T-helper 2 cell (primary cell): Measurements from ENCODE around the gene PRSS35.
"Not testable (repeated sequence)": the region's sequence is repeated elsewhere in the genome, so short reads cannot be mapped to it uniquely, and the experiment has no call there.

Source experiments
- DNase-seq, 5 experiments: peaks; one replicate each; pipeline versions ENCODE4 v3.0.0 to v3.0.0-alpha.2; 2012 to 2022

Gene PRSS35

GRCh38 chr6:83518816-83519480 is 6.6 kb downstream of the PRSS35 start:
- no peak for DNase-seq

- DNase-seq = peak in 4 of 5 experiments; percentile 9 to 34 (median 20)
Observed at GRCh38 chr6:83536034-83536646, 23.8 kb downstream of the PRSS35 start.

GRCh38 chr6:83536647-83537589 is 24.6 kb downstream of the PRSS35 start:
- DNase-seq = no peak

GRCh38 chr6:83539678-83540077 is 27.3 kb downstream of the PRSS35 start:
- DNase-seq = no peak

GRCh38 chr6:83546636-83547035 is 34.3 kb downstream of the PRSS35 start:
- peak in 2 of 5 experiments; percentile 37 to 50 for DNase-seq

GRCh38 chr6:83550482-83550881 is 38.1 kb downstream of the PRSS35 start:
- DNase-seq = not testable (repeated sequence)

- not testable (repeated sequence) for DNase-seq
Observed at GRCh38 chr6:83551748-83552147, 39.4 kb downstream of the PRSS35 start.

GRCh38 chr6:83556871-83557270 is 44.5 kb downstream of the PRSS35 start:
- no peak for DNase-seq

GRCh38 chr6:83558975-83559374 is 46.6 kb downstream of the PRSS35 start:
- no peak for DNase-seq

- DNase-seq = not testable (repeated sequence)
Observed at GRCh38 chr6:83571663-83572185, 59.4 kb downstream of the PRSS35 start.

- no peak for DNase-seq
Observed at GRCh38 chr6:83574783-83575182, 62.4 kb downstream of the PRSS35 start.
